Activated T-helper 1 cell treated with anti-CD3 and anti-CD28 coated beads, Interleukin-12 subunit alpha, Interleukin-12 subunit beta, Interleukin-2, Interleukin-4 antibody, amounts not matched to agents 30 ng/mL and 10 ng/mL and 1 ng/mL, durations not matched to agents 14 hours and 24 hours and 36 hours (primary cell): ENCODE results near the gene AAK1. TPM values are rescaled to one million over a fixed set of nuclear protein-coding genes. Genes with fewer than 3 reads are reported as not detected.
A peak's percentile ranks its signal among the peaks of the same experiment; 100 is the strongest.
"Not testable (repeated sequence)": the region's sequence is repeated elsewhere in the genome, so short reads cannot be mapped to it uniquely, and the experiment has no call there.

ENCODE experiments used
- DNase-seq: peaks from one replicate; pipeline ENCODE4 v3.0.0; 2021; ENCODE audit warnings: low spot score
- H3K27ac Mint-ChIP-seq: one replicate; pipeline ENCODE4 v1.8.0; 2021; ENCODE audit warnings: mild to moderate bottlenecking, mixed read lengths
- H3K27me3 Mint-ChIP-seq: one replicate; pipeline ENCODE4 v1.8.0; 2022; ENCODE audit warnings: mild to moderate bottlenecking, moderate library complexity, mixed read lengths; ENCODE audit not compliant: insufficient read depth
- H3K36me3 Mint-ChIP-seq: one replicate; pipeline ENCODE4 v1.8.0; 2021; ENCODE audit warnings: low read depth, mixed read lengths
- H3K4me1 Mint-ChIP-seq: one replicate; pipeline ENCODE4 v1.8.0; 2021; ENCODE audit warnings: low read depth, mixed read lengths
- H3K4me3 Mint-ChIP-seq: one replicate; pipeline ENCODE4 v1.8.0; 2021; ENCODE audit warnings: mild to moderate bottlenecking, moderate library complexity, mixed read lengths
- H3K9me3 Mint-ChIP-seq: one replicate; pipeline ENCODE4 v1.8.0; 2021; ENCODE audit warnings: mixed read lengths
- intact Hi-C: fragments of 100-400 bp; cut with micrococcal nuclease; formaldehyde crosslinking; loops from one replicate; pipeline ENCODE4 v1.15.1; 2024
- total RNA-seq: library from RNA; stranded (reverse); gene quantifications from 2 replicates; pipeline ENCODE4 v1.2.3, GENCODE V29; 2022

AAK1 gene
- total RNA-seq, 1 donor from 2014 or later: 94.0 TPM

DNA sequence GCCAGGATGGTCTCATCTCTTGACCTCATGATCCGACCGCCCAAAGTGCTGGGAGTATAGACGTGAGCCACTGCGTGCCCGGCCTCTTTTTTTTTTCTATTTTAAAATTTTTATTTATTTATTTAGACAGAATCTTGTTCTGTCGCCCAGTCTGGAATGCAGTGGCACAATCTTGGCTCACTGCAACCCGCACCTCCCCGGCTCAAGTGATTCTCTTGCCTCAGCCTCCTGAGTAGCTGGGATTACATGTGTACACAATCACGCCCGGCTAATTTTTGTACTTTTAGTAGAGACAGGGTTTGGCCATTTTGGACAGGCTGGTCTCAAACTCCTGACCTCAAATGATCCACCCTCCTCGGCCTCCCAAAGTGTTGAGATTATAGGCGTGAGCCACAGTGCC is 93.0 kb downstream of the AAK1 start:
- H3K4me1 Mint-ChIP-seq: peaks cover 31% of the 10 kb centered on the region
- intact Hi-C loops, DNase-seq, H3K27me3 Mint-ChIP-seq, H3K9me3 Mint-ChIP-seq, H3K4me3 Mint-ChIP-seq, H3K27ac Mint-ChIP-seq: not testable (repeated sequence)
- peaks cover 36% of the 10 kb centered on the region for H3K36me3 Mint-ChIP-seq

- Mint-ChIP-seq H3K27me3 (no peaks in the 10 kb centered on the region), H3K27ac (no peak overlapping the region), H3K9me3 (peaks cover 6% of the 10 kb centered on the region), H3K4me3 (no peak overlapping the region), H3K36me3 (peaks cover 36% of the 10 kb centered on the region), H3K4me1 (peaks cover 22% of the 10 kb centered on the region)
- intact Hi-C loops: no loop called here
- DNase-seq: no peak
Measured at GRCh38 chr2:69549421-69549820, 94.1 kb downstream of the AAK1 start.

GRCh38 chr2:69547984-69548715 is 95.4 kb downstream of the AAK1 start:
- H3K9me3 Mint-ChIP-seq: peaks cover 6% of the 10 kb centered on the region
- intact Hi-C loops: no loop called here
- peaks cover 40% of the 10 kb centered on the region for H3K36me3 Mint-ChIP-seq
- DNase-seq: no peak
- H3K4me1 Mint-ChIP-seq: peaks cover 22% of the 10 kb centered on the region
- H3K4me3 Mint-ChIP-seq: no peak overlapping the region
- no peak overlapping the region for H3K27ac Mint-ChIP-seq
- no peaks in the 10 kb centered on the region for H3K27me3 Mint-ChIP-seq

GRCh38 chr2:69546646-69547045 is 96.9 kb downstream of the AAK1 start:
- Mint-ChIP-seq H3K4me1 (peaks cover 16% of the 10 kb centered on the region), H3K27me3 (no peaks in the 10 kb centered on the region), H3K4me3 (no peak overlapping the region), H3K27ac (no peak overlapping the region), H3K9me3 (peaks cover 6% of the 10 kb centered on the region), H3K36me3 (peaks cover 44% of the 10 kb centered on the region)
- intact Hi-C loops: no loop called here
- no peak for DNase-seq

DNA sequence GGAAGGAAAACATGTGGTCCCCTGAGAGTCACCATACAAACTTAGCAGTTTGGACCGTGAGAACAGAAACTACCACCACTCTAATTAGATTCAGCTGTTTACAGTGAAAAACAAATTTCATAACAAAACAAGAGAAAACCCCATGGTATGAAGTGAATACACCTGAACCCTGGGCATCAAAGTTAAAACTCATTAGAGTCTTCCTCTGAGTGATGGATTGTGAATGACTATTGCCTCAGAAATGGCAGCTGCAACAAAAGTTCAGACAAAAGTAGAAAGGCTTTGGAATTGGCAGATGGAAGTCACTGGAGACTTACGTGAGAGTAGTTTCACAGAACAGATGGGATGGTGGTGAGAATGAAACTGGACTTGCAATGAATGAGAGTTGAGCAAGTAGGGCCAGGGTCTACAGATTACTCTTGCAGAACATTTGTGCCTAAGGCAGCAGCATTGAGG is 98.0 kb downstream of the AAK1 start:
- intact Hi-C loops: no loop called here
- H3K36me3 Mint-ChIP-seq: peaks cover 45% of the 10 kb centered on the region
- H3K4me3 Mint-ChIP-seq: no peak overlapping the region
- peaks cover 6% of the 10 kb centered on the region for H3K9me3 Mint-ChIP-seq
- no peak for DNase-seq
- H3K27me3 Mint-ChIP-seq: no peaks in the 10 kb centered on the region
- H3K4me1 Mint-ChIP-seq: peaks cover 11% of the 10 kb centered on the region
- H3K27ac Mint-ChIP-seq: no peak overlapping the region

DNA sequence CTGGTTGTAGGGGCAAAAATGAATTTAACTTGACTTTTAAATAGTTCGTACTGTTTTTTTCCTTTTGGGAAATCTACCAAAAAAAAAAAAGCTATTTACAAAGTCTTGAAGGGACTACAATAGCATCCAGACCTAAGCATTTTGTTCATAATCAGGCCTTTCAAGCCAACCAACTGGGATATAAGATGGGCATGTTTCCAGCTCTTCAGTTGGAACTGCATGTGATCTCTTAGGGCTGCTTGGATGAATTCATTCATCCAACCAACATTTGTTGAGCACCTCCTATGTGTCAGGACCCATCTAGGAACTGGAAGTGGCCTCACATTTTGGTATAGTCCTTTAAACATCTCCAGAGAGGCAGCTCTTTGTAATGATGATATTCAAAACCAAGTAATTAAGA is 98.6 kb downstream of the AAK1 start:
- Mint-ChIP-seq H3K27ac (no peak overlapping the region), H3K36me3 (peaks cover 47% of the 10 kb centered on the region), H3K4me3 (no peak overlapping the region), H3K27me3 (no peaks in the 10 kb centered on the region), H3K4me1 (peaks cover 11% of the 10 kb centered on the region), H3K9me3 (peaks cover 6% of the 10 kb centered on the region)
- no peak for DNase-seq
- intact Hi-C loops: no loop called here

DNA sequence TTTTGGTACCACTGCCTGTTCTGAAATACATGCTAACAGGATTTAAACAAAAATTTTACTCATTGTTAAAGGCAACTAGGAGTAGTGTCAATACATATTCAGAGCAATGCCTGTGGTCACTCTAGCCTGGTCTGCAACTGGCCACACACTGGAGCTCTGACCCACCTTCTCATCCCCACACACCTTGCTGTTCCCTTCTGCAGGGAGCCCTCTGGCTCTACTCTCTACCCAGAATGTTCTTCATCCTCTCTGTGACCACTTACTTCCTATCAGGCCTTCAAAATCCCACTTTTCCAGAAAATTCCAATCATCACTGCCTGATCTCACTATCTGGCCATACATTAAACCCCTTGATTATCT is 104.0 kb downstream of the AAK1 start:
- Mint-ChIP-seq H3K4me1 (peaks cover 25% of the 10 kb centered on the region), H3K36me3 (peaks cover 56% of the 10 kb centered on the region), H3K27ac (peak overlapping the region; percentile 27), H3K27me3 (no peaks in the 10 kb centered on the region), H3K4me3 (no peak overlapping the region), H3K9me3 (no peaks in the 10 kb centered on the region)
- no peak for DNase-seq
- intact Hi-C loops: no loop called here

DNA sequence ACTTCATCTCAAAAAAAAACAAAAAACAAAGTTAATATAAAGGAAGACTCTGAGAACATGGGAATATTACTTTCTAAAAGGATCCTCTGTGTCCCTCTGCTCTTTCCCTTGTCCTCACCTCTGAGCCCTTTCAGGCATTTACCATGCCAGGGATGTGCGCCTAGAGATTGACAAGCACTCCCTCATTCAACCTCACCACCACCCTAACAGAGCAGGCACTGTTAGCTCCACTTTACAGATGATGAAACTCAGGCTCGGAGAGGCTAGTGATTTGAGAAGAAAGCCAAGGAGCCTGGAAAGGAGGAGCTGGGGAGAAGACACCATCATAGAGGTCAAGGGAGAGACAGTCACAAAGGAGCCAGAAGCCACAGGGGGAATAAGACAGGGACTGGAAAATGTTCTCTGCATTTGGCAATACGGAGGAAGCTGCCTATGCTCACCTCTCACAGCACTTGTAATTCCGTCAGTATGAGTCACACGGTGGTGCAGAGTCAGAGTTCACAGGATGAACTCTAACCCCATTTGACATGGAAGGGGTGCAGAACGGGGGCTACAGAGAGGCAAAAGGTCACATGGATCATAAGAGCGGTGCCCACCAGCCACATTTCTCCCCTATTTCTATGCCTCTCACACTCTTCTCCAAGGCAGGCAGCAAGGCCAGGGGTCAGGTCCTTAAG is 104.5 kb downstream of the AAK1 start:
- Mint-ChIP-seq H3K27ac (no peak overlapping the region), H3K36me3 (peaks cover 59% of the 10 kb centered on the region), H3K9me3 (no peaks in the 10 kb centered on the region), H3K4me1 (peaks cover 25% of the 10 kb centered on the region), H3K4me3 (no peak overlapping the region), H3K27me3 (no peaks in the 10 kb centered on the region)
- DNase-seq: no peak
- intact Hi-C loops: no loop called here

DNA sequence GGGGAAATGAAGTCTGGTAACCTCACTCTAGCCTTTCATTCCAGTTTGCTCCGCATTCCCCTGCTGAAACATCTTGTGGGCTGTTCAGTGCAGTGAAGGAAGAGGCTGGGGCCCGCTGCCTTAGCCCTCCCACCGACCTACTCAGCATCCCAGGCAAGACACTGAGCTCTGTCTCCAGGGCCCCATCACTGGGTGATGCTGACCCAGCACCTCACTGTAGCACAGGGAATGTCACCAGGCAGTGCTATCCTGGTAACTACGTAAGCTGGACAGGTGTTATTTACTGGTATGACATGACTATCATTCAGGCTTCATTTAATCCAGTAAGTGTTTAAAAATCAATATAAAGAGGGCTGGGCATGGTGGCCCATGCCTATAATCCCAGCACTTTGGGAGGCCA is 105.3 kb downstream of the AAK1 start:
- Mint-ChIP-seq H3K27me3 (no peaks in the 10 kb centered on the region), H3K27ac (no peak overlapping the region), H3K9me3 (no peaks in the 10 kb centered on the region), H3K36me3 (peaks cover 62% of the 10 kb centered on the region), H3K4me3 (no peak overlapping the region), H3K4me1 (peaks cover 25% of the 10 kb centered on the region)
- DNase-seq: no peak
- intact Hi-C loops: no loop called here

DNA sequence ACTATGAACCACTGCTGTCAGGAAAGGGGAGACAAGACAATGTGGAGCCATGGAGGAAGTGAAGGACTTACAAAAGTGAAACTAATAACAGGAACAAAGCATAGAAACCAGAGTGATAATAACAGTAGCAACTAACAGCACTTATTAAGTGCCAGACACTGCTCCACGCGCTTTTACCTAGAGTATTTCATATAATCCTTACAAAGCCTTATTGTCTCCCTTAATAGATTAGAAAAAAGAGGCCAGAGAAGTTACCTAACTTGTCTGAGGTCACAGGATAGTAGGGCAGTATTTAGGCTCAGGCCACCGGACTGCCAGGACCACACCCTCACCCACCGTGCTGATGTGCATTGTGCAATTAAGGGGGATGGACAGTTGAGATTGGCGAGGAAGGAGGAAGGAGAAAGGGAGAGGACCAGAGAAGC is 107.7 kb downstream of the AAK1 start:
- no peaks in the 10 kb centered on the region for H3K9me3 Mint-ChIP-seq
- H3K4me3 Mint-ChIP-seq: no peak overlapping the region
- intact Hi-C loops: no loop called here
- peaks cover 68% of the 10 kb centered on the region for H3K36me3 Mint-ChIP-seq
- H3K27ac Mint-ChIP-seq: no peak overlapping the region
- no peak for DNase-seq
- H3K27me3 Mint-ChIP-seq: no peaks in the 10 kb centered on the region
- peaks cover 30% of the 10 kb centered on the region for H3K4me1 Mint-ChIP-seq

DNA sequence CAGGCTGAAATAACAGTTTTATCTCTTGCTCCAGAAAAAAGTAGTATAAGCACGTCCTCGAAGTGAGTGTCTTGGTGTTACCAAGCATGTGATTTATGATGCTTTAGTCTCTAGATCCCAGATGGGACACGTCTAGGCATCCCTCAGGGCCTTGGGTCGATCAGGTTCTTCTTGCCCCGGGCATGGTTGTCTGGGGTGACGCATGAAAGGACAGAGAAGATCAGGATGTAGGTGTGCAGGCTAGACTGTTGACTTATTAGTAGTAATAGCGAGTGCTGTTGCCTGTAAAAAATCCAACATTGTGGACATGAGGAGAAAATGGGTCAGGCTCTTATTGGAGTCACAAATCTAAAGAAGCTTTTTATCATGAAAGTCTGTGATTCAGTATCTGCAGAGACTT is 112.4 kb downstream of the AAK1 start:
- intact Hi-C loops: no loop called here
- no peak overlapping the region for H3K4me3 Mint-ChIP-seq
- H3K27me3 Mint-ChIP-seq: no peaks in the 10 kb centered on the region
- peaks cover 61% of the 10 kb centered on the region for H3K36me3 Mint-ChIP-seq
- no peak overlapping the region for H3K27ac Mint-ChIP-seq
- H3K4me1 Mint-ChIP-seq: peaks cover 13% of the 10 kb centered on the region
- no peak for DNase-seq
- no peaks in the 10 kb centered on the region for H3K9me3 Mint-ChIP-seq

- no peak overlapping the region for H3K27ac Mint-ChIP-seq
- intact Hi-C loops: no loop called here
- H3K4me1 Mint-ChIP-seq: peaks cover 5% of the 10 kb centered on the region
- H3K27me3 Mint-ChIP-seq: no peaks in the 10 kb centered on the region
- DNase-seq: no peak
- H3K4me3 Mint-ChIP-seq: no peak overlapping the region
- H3K9me3 Mint-ChIP-seq: no peaks in the 10 kb centered on the region
- H3K36me3 Mint-ChIP-seq: peaks cover 54% of the 10 kb centered on the region
Measured at GRCh38 chr2:69529480-69529879, 114.1 kb downstream of the AAK1 start.

GRCh38 chr2:69525261-69525660 is 118.3 kb downstream of the AAK1 start:
- Mint-ChIP-seq H3K27ac (no peak overlapping the region), H3K36me3 (peaks cover 42% of the 10 kb centered on the region), H3K27me3 (no peaks in the 10 kb centered on the region), H3K9me3 (no peaks in the 10 kb centered on the region), H3K4me1 (no peaks in the 10 kb centered on the region), H3K4me3 (no peak overlapping the region)
- intact Hi-C loops: no loop called here
- no peak for DNase-seq
